ENCODE measurements around the gene TOR1A. TPM values are rescaled to one million over a fixed set of nuclear protein-coding genes. Genes with fewer than 3 reads are reported as not detected.

The TOR1A gene
- total and polyA plus RNA-seq, 2 experiments from 2014 or later, result 23.6 to 45.7 TPM

DNA sequence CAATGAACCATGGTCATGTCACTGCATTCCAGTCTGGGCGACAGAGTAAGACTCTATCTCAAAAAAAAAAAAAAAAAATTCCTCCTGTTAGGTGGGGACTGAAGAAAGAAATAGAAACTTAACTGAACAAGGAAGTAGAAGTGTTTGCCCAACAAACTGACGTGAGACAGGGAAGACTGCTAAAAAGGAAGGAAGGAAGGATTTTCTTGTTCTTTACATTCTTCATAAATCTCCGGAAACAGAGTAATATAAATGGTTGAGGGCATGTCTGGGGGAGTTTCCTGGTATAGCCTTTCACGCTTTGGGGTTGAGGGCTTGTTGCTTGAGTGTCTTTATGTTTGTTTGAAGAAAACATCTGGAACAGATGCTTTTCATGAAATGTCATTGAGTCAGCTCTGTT, 17.9 kb downstream of the TOR1A start:
- ATAC-seq (no peak), DNase-seq (ENCODE audit: low spot score) (no peak)
- no peak overlapping the region for H3K27ac ChIP-seq (ENCODE audit: low read depth)
- Mint-ChIP-seq H3K4me3 (no peak overlapping the region), H3K27me3 (ENCODE audit: insufficient read depth, low read depth, poor library complexity) (peaks cover 10% of the 10 kb centered on the region), H3K27ac (no peak overlapping the region), H3K4me1 (peaks cover 6% of the 10 kb centered on the region; the same call in 2 of the 3 replicates), H3K9me3 (no peaks in the 10 kb centered on the region; the same call in 2 of the 3 replicates), H3K36me3 (ENCODE audit: low read depth) (peaks cover 48% of the 10 kb centered on the region)
- no peak overlapping the region for H3K4me2 ChIP-seq
- H3K9me2 ChIP-seq (ENCODE audit: insufficient read depth), result no peaks in the 10 kb centered on the region
- H3K79me2 ChIP-seq (replicated peaks; ENCODE audit: insufficient read depth), result peaks cover 19% of the 10 kb centered on the region; the same call in 1 of the 2 replicates
- peaks cover 15% of the 10 kb centered on the region for H4K20me1 ChIP-seq (replicated peaks; ENCODE audit: insufficient read depth)
- no peak for TF ChIP-seq NANOG (IDR thresholded peaks at IDR 0.05; ENCODE audit: borderline replicate concordance)
- TF ChIP-seq POLR2AphosphoS5 (IDR thresholded peaks at IDR 0.05; ENCODE audit: low read depth), result no peak
- no peak for TF ChIP-seq JUNB (IDR thresholded peaks at IDR 0.05; ENCODE audit: unreplicated experiment)
- no peak for TF ChIP-seq ETS1 (IDR thresholded peaks at IDR 0.05)
- TF ChIP-seq STAT1 (IDR thresholded peaks at IDR 0.05; ENCODE audit: unreplicated experiment), result no peak
- TF ChIP-seq, protein P1, sequence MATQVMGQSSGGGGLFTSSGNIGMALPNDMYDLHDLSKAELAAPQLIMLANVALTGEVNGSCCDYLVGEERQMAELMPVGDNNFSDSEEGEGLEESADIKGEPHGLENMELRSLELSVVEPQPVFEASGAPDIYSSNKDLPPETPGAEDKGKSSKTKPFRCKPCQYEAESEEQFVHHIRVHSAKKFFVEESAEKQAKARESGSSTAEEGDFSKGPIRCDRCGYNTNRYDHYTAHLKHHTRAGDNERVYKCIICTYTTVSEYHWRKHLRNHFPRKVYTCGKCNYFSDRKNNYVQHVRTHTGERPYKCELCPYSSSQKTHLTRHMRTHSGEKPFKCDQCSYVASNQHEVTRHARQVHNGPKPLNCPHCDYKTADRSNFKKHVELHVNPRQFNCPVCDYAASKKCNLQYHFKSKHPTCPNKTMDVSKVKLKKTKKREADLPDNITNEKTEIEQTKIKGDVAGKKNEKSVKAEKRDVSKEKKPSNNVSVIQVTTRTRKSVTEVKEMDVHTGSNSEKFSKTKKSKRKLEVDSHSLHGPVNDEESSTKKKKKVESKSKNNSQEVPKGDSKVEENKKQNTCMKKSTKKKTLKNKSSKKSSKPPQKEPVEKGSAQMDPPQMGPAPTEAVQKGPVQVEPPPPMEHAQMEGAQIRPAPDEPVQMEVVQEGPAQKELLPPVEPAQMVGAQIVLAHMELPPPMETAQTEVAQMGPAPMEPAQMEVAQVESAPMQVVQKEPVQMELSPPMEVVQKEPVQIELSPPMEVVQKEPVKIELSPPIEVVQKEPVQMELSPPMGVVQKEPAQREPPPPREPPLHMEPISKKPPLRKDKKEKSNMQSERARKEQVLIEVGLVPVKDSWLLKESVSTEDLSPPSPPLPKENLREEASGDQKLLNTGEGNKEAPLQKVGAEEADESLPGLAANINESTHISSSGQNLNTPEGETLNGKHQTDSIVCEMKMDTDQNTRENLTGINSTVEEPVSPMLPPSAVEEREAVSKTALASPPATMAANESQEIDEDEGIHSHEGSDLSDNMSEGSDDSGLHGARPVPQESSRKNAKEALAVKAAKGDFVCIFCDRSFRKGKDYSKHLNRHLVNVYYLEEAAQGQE (IDR thresholded peaks at IDR 0.05; ENCODE audit: unreplicated experiment), result no peak
- TF ChIP-seq EZH2phosphoT487 (IDR thresholded peaks at IDR 0.05; ENCODE audit: unreplicated experiment), result no peak
- no peak for TF ChIP-seq ZNF462 (CRISPR knock-in tag; IDR thresholded peaks at IDR 0.05)
- no peak for TF ChIP-seq ZNF331 (CRISPR knock-in tag; IDR thresholded peaks at IDR 0.05; ENCODE audit: low read depth)
- TF ChIP-seq CREB1 (CRISPR knock-in tag; IDR thresholded peaks at IDR 0.05; ENCODE audit: low read depth), result no peak
- no peak for TF ChIP-seq ZNF114 (CRISPR knock-in tag; IDR thresholded peaks at IDR 0.05)
- TF ChIP-seq EZH2 (IDR thresholded peaks at IDR 0.05; ENCODE audit: low read depth, unreplicated experiment), result no peak
- TF ChIP-seq, protein P2, sequence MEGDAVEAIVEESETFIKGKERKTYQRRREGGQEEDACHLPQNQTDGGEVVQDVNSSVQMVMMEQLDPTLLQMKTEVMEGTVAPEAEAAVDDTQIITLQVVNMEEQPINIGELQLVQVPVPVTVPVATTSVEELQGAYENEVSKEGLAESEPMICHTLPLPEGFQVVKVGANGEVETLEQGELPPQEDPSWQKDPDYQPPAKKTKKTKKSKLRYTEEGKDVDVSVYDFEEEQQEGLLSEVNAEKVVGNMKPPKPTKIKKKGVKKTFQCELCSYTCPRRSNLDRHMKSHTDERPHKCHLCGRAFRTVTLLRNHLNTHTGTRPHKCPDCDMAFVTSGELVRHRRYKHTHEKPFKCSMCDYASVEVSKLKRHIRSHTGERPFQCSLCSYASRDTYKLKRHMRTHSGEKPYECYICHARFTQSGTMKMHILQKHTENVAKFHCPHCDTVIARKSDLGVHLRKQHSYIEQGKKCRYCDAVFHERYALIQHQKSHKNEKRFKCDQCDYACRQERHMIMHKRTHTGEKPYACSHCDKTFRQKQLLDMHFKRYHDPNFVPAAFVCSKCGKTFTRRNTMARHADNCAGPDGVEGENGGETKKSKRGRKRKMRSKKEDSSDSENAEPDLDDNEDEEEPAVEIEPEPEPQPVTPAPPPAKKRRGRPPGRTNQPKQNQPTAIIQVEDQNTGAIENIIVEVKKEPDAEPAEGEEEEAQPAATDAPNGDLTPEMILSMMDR (conservative IDR thresholded peaks at IDR 0.05; ENCODE audit: low read depth in 2 of 2), result no peak
- H3K36me3 ChIP-seq (ENCODE audit: insufficient read depth), result no peaks in the 10 kb centered on the region
- 0 out of 2 replicates have a peak, but pooled peaks cover 7% of the 10 kb centered on the region for H3F3A ChIP-seq (replicated peaks; ENCODE audit: low read depth)
- H3K4me3 ChIP-seq, result no peak overlapping the region
- no peaks in the 10 kb centered on the region; the same call in 1 of the 2 replicates for H3K4me1 ChIP-seq (ENCODE audit: insufficient read depth)
- H2AFZ ChIP-seq, result no peak overlapping the region
- no peaks in the 10 kb centered on the region for H3K27me3 ChIP-seq (ENCODE audit: insufficient read depth)

Measured in GM23338 (cell line).